Keratinocyte (primary cell): Measurements from ENCODE around the gene ZC2HC1B.

Experiments
- EZH2 ChIP-seq: IDR thresholded peaks from one replicate; pipeline ENCODE4 v1.6.1; 2012; ENCODE audit warnings: inconsistent platforms, mild to moderate bottlenecking, low read length, moderate library complexity
- TF ChIP-seq, protein P1 (sequence below), 3 experiments: IDR thresholded peaks in 1 of 3; conservative IDR thresholded peaks in 1 of 3; optimal IDR thresholded peaks in 1 of 3; 2 replicates in 2 of 3; 3 replicates in 1 of 3; pipeline versions ENCODE3 to v1.5.1; 2011; ENCODE audit warnings: low read length in 3 of 3, mild to moderate bottlenecking in 3 of 3, moderate library complexity in 2 of 3, control low read depth in 1 of 3, inconsistent platforms in 1 of 3; ENCODE audit not compliant: insufficient read depth in 2 of 3; ENCODE audit errors: extremely low read depth in 1 of 3

- TF ChIP-seq, protein P1, sequence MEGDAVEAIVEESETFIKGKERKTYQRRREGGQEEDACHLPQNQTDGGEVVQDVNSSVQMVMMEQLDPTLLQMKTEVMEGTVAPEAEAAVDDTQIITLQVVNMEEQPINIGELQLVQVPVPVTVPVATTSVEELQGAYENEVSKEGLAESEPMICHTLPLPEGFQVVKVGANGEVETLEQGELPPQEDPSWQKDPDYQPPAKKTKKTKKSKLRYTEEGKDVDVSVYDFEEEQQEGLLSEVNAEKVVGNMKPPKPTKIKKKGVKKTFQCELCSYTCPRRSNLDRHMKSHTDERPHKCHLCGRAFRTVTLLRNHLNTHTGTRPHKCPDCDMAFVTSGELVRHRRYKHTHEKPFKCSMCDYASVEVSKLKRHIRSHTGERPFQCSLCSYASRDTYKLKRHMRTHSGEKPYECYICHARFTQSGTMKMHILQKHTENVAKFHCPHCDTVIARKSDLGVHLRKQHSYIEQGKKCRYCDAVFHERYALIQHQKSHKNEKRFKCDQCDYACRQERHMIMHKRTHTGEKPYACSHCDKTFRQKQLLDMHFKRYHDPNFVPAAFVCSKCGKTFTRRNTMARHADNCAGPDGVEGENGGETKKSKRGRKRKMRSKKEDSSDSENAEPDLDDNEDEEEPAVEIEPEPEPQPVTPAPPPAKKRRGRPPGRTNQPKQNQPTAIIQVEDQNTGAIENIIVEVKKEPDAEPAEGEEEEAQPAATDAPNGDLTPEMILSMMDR (optimal IDR thresholded peaks at IDR 0.05 in 1 of 3, IDR thresholded peaks at IDR 0.05 in 1 of 3, conservative IDR thresholded peaks at IDR 0.05 in 1 of 3; ENCODE audit: extremely low read depth in 1 of 3, insufficient read depth in 2 of 3, low read length in 3 of 3) = no peak
- TF ChIP-seq EZH2 = no peak
These were observed 25.9 kb upstream of the ZC2HC1B start for GRCh38 chr6:143838395-143838794.
